Loucy (cell line): ENCODE data around the gene PDIK1L.

ENCODE experiments used
- EZH2phosphoT487 ChIP-seq: fragments of 200-600 bp; IDR thresholded peaks from 2 replicates; pipeline ENCODE4 v1.6.1; 2018; ENCODE audit warnings: antibody characterized with exemption, mild to moderate bottlenecking, moderate library complexity, borderline replicate concordance
- TF ChIP-seq, protein P1 (sequence below): fragments of 200-600 bp; sonication (generic); conservative IDR thresholded peaks from 2 replicates; pipeline ENCODE4 v1.5.1; 2014; ENCODE audit warnings: mild to moderate bottlenecking, antibody characterized with exemption, low read length

DNA sequence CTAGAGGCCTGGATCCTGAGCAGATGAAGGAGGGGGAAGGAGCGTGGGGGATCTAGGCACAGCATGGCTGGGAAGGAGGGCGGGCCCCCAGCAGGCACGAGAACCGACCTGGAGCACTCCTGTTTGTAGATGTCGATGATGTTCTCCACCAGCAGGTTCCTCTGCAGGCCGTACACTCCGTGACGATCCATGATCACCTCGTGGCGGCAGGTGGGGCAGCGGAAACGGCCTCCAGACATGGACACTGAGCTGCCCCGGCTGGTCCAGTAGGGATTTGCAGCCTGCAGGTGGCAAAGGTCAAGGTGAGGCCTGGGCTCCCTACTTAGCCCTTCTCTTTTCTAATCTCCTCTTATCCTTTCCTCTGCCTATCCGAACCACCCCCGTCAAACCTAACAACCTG lies 45.5 kb upstream of the PDIK1L start:
- TF ChIP-seq, protein P1, sequence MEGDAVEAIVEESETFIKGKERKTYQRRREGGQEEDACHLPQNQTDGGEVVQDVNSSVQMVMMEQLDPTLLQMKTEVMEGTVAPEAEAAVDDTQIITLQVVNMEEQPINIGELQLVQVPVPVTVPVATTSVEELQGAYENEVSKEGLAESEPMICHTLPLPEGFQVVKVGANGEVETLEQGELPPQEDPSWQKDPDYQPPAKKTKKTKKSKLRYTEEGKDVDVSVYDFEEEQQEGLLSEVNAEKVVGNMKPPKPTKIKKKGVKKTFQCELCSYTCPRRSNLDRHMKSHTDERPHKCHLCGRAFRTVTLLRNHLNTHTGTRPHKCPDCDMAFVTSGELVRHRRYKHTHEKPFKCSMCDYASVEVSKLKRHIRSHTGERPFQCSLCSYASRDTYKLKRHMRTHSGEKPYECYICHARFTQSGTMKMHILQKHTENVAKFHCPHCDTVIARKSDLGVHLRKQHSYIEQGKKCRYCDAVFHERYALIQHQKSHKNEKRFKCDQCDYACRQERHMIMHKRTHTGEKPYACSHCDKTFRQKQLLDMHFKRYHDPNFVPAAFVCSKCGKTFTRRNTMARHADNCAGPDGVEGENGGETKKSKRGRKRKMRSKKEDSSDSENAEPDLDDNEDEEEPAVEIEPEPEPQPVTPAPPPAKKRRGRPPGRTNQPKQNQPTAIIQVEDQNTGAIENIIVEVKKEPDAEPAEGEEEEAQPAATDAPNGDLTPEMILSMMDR: no peak
- TF ChIP-seq EZH2phosphoT487: no peak
